A549 (cell line): ENCODE results near the gene TMEM175.

Experiments
- EP300 ChIP-seq, 2 experiments: fragments of >200 bp; sonication (Bioruptor Twin); formaldehyde crosslinking; IDR thresholded peaks; 2 replicates in 1 of 2; 3 replicates in 1 of 2; pipeline ENCODE4 v1.6.1; 2016 to 2017
- HMGXB4 ChIP-seq: fragments of 250-450 bp; sonication (Bioruptor Pico); IDR thresholded peaks from 2 replicates; pipeline ENCODE4 v1.5.0; 2021; ENCODE audit warnings: mild to moderate bottlenecking, moderate library complexity, borderline replicate concordance
- JUN ChIP-seq, 2 experiments: fragments of >200 bp; sonication (Bioruptor Twin); formaldehyde crosslinking; IDR thresholded peaks; 2 replicates in 1 of 2; 3 replicates in 1 of 2; pipeline ENCODE4 v1.6.1; 2016 to 2017
- JUNB ChIP-seq: fragments of >200 bp; sonication (Bioruptor Twin); formaldehyde crosslinking; IDR thresholded peaks from 2 replicates; pipeline ENCODE4 v1.6.1; 2016
- MAX ChIP-seq: IDR thresholded peaks from 2 replicates; pipeline ENCODE4 v1.6.1; 2012
- REST ChIP-seq: fragments of 200-600 bp; sonication (generic); IDR thresholded peaks from 2 replicates; pipeline ENCODE4 v1.6.1; 2016; ENCODE audit warnings: antibody characterized with exemption, mild to moderate bottlenecking, moderate library complexity
- SMC3 ChIP-seq: fragments of >200 bp; sonication (Bioruptor Twin); formaldehyde crosslinking; IDR thresholded peaks from 3 replicates; pipeline ENCODE4 v1.6.1; 2018; ENCODE audit warnings: inconsistent platforms
- USF2 ChIP-seq: fragments of 450-650 bp; IDR thresholded peaks from 2 replicates; pipeline ENCODE4 v1.6.1; 2014; ENCODE audit warnings: antibody characterized with exemption

GRCh38 chr4:987624-988513 is 55.6 kb downstream of the TMEM175 start:
- TF ChIP-seq USF2, result no peak
- no peak for TF ChIP-seq REST
- TF ChIP-seq EP300 (IDR thresholded peaks at IDR 0.05), result no peak
- no peak for TF ChIP-seq HMGXB4 (CRISPR knock-in tag)
- no peak for TF ChIP-seq JUNB
- TF ChIP-seq SMC3, result no peak
- no peak; the same call in 1 of the 2 replicates for TF ChIP-seq MAX
- TF ChIP-seq JUN (IDR thresholded peaks at IDR 0.05), result no peak
